Measurements from ENCODE around the gene FAM50A.

GRCh38 chrX:154466036-154466435 is 22.1 kb downstream of the FAM50A start:
- TF ChIP-seq, protein P1, sequence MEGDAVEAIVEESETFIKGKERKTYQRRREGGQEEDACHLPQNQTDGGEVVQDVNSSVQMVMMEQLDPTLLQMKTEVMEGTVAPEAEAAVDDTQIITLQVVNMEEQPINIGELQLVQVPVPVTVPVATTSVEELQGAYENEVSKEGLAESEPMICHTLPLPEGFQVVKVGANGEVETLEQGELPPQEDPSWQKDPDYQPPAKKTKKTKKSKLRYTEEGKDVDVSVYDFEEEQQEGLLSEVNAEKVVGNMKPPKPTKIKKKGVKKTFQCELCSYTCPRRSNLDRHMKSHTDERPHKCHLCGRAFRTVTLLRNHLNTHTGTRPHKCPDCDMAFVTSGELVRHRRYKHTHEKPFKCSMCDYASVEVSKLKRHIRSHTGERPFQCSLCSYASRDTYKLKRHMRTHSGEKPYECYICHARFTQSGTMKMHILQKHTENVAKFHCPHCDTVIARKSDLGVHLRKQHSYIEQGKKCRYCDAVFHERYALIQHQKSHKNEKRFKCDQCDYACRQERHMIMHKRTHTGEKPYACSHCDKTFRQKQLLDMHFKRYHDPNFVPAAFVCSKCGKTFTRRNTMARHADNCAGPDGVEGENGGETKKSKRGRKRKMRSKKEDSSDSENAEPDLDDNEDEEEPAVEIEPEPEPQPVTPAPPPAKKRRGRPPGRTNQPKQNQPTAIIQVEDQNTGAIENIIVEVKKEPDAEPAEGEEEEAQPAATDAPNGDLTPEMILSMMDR (IDR thresholded peaks at IDR 0.05) = no peak
- no peak for TF ChIP-seq POLR2A (IDR thresholded peaks at IDR 0.05)

Measured in heart left ventricle (tissue), 13 donors.